ENCODE measurements around the gene AASDH.

The AASDH gene

GRCh38 chr4:56414135-56414670, 26.9 kb upstream of the AASDH start:
- H3K4me3 ChIP-seq (ENCODE audit: low read depth, low read length): no peak overlapping the region
- no peak for DNase-seq (ENCODE audit: low read depth)
- TF ChIP-seq, protein P1, sequence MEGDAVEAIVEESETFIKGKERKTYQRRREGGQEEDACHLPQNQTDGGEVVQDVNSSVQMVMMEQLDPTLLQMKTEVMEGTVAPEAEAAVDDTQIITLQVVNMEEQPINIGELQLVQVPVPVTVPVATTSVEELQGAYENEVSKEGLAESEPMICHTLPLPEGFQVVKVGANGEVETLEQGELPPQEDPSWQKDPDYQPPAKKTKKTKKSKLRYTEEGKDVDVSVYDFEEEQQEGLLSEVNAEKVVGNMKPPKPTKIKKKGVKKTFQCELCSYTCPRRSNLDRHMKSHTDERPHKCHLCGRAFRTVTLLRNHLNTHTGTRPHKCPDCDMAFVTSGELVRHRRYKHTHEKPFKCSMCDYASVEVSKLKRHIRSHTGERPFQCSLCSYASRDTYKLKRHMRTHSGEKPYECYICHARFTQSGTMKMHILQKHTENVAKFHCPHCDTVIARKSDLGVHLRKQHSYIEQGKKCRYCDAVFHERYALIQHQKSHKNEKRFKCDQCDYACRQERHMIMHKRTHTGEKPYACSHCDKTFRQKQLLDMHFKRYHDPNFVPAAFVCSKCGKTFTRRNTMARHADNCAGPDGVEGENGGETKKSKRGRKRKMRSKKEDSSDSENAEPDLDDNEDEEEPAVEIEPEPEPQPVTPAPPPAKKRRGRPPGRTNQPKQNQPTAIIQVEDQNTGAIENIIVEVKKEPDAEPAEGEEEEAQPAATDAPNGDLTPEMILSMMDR (IDR thresholded peaks at IDR 0.05; ENCODE audit: insufficient read depth, low read depth, low read length, missing control alignments): no peak

GRCh38 chr4:56410247-56411062, 23.2 kb upstream of the AASDH start:
- no peak for DNase-seq (ENCODE audit: low read depth)
- TF ChIP-seq, protein P1 (IDR thresholded peaks at IDR 0.05; ENCODE audit: insufficient read depth, low read depth, low read length, missing control alignments): no peak
- H3K4me3 ChIP-seq (ENCODE audit: low read depth, low read length): no peak overlapping the region

- H3K4me3 ChIP-seq (ENCODE audit: low read depth, low read length): no peak overlapping the region
- TF ChIP-seq, protein P1 (IDR thresholded peaks at IDR 0.05; ENCODE audit: insufficient read depth, low read depth, low read length, missing control alignments): no peak
- no peak for DNase-seq (ENCODE audit: low read depth)
Observed at GRCh38 chr4:56409511-56410090, 22.3 kb upstream of the AASDH start.

- TF ChIP-seq, protein P1 (IDR thresholded peaks at IDR 0.05; ENCODE audit: insufficient read depth, low read depth, low read length, missing control alignments): no peak
- H3K4me3 ChIP-seq (ENCODE audit: low read depth, low read length): no peak overlapping the region
- no peak for DNase-seq (ENCODE audit: low read depth)
Observed at GRCh38 chr4:56408978-56409377, 21.7 kb upstream of the AASDH start.

DNA sequence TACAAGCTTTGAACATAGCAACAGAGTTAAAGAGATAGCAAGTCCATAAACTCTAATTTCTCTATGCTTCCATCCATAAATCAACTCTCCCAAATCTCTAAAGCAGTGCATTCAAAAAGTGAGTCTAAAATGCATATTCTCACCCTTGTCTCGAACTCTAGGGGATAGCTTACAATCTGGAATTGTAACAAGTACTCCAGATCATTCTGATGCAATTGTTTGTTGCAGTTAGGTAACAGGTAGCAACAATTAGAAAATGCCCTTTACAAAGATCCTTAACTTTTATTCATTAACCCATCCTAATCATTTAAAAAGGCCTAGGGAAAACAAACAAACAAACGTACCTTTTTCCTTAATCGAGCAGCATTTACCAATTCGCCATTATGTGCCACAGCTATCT, 18.9 kb upstream of the AASDH start:
- TF ChIP-seq, protein P1 (IDR thresholded peaks at IDR 0.05; ENCODE audit: insufficient read depth, low read depth, low read length, missing control alignments): no peak
- no peak overlapping the region for H3K4me3 ChIP-seq (ENCODE audit: low read depth, low read length)
- DNase-seq (ENCODE audit: low read depth): no peak

DNA sequence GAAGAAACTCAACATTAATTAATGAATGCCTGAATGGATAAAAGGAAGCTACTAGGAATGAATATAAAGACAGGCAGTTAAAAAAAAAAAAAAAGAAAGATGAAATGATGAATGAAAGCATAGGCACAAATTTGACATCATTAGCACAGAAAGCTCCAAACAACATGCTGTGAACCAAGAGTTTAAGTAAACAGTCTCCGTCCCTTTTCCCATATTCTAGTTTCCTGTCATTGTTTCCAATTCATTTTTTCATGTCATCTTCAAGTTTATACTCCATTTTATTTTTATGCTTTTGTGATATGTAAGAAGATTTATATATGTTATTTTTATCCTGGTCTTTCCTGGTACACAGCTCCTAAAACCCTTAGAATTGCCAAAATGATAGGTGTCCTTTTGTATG, 17.7 kb upstream of the AASDH start:
- no peak overlapping the region for H3K4me3 ChIP-seq (ENCODE audit: low read depth, low read length)
- DNase-seq (ENCODE audit: low read depth): no peak
- TF ChIP-seq, protein P1 (IDR thresholded peaks at IDR 0.05; ENCODE audit: insufficient read depth, low read depth, low read length, missing control alignments): no peak
